HG03432 (cell line): ENCODE results near the gene CCDC83.
"Not testable (repeated sequence)": the region's sequence is repeated elsewhere in the genome, so short reads cannot be mapped to it uniquely, and the experiment has no call there.

Experiments used
- ATAC-seq: cut with Tn5 transposase; IDR thresholded peaks from one replicate; pipeline ENCODE4 v1.9.1; 2021; ENCODE audit warnings: mild to moderate bottlenecking, moderate library complexity; ENCODE audit not compliant: unreplicated experiment

Gene CCDC83

DNA sequence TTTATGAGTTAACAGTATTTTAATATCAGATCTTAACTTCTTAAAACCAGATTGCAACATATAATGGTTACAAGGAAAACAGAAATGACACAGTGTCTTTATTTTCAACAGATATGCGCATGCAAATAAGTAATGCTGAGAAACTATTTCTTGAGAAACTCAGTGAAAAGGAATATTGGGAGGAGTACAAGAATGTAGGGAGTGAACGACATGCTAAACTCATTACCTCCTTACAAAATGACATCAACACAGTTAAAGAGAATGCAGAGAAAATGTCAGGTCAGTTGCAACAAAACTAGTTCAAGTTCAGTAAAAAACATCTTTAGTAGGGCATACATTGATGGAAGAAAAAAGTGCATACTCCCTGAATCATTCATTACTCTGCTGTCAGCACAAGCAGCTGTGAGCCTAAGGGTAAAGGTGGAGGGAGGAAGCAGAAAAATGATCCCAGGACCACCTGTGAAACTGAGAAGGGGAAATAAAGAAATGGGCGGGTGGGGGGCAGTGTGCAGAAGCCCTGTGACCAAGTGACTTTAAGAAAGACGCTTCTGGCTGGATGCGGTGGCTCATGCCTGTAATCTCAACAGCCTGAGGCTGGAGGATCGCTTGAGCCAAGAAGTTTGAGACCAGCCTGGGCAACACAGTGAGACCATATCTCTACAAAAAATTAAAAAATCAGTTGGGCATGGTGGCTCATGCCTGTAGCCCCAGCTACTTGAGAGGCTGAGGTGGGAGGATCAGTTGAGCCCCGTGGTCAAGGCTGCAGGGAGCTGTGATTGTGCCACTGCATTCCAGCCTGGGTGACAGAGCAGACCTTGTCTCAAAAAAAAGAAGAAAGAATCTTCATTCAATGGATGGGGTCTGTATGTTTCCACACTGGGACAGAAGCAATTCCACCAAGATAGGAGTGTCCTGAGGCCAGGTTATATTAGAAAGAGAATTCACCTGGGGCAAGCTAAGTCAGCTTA, 31.2 kb downstream of the CCDC83 start:
- no peak for ATAC-seq

DNA sequence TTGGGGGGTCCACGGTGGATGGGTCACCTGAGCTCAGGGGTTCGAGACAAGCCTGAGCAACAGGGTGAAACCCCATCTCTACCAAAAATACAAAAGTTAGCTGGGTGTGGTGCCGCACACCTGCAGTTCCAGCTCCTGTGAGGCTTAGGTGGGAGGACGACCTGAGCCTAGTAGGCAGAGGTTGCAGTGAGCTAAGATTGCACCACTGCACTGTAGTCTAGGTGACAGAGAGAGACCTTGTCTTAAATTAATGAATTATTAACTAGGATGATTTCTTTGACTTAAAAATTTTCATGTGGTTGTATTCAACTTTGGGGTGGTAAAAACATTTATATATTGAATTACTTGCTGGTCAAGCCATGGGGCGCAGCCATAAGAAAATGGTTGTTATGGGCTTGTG, 33.9 kb downstream of the CCDC83 start:
- ATAC-seq = no peak

DNA sequence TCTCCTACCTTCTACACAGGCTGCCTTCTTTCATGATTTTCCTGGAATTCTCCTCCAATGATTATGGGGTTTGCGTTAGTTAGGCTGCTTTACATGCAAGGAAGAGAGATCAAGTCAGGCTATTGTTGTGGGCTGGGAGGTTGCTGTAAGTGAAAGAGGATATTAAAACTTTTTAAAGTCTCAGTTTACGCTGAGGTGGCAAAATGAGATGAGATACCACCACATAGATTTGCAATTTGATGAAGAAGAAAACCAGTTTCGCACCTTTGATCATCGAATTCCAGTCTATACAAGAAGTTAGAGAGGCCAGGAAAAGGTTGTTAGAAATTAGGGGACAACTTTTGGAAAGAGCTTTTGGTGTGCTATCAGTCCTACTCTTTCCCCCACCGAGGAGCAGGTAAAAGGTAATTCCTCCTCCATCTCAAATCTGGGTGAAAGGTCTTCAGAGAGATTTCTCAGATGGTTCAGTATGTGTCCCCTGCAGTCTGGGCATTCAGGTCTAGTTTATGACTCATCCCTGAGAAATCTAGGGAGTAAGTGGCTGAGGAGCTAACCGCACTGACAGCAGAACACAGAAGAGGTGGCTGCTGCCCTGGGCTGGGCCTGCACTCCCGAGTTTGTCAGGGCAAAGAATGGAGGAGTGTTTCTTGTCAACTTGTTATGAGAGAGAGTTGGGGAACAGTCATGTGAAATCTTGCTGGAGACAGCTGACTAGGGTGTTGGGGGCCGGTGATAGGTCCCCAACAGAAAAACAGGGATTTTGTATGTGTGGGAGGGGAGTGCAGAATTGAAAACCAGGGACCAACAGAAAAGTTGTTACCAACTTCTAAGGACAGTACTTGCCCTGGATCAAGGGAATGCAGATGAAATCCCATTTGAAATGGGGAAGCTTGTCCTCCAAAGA, 34.7 kb downstream of the CCDC83 start:
- ATAC-seq = no peak

DNA sequence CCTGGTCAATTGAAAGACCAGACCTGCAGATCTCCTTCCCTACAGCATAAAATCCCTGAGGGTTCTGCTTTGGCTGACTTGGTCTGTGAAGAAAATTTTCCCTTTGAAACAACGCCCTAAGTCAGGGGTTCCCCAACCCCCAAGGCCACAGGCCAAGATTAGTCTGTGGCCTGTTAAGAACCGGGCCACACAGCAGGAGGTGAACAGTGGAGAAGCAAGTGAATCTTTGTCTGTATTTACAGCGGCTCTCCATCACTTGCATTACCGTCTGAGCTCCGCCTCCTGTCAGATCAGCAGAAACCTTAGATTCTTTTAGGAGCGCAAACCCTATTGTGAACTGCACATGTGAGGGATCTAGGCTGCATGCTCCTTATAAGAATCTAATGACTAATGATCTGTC, 38.2 kb downstream of the CCDC83 start:
- ATAC-seq = no peak

DNA sequence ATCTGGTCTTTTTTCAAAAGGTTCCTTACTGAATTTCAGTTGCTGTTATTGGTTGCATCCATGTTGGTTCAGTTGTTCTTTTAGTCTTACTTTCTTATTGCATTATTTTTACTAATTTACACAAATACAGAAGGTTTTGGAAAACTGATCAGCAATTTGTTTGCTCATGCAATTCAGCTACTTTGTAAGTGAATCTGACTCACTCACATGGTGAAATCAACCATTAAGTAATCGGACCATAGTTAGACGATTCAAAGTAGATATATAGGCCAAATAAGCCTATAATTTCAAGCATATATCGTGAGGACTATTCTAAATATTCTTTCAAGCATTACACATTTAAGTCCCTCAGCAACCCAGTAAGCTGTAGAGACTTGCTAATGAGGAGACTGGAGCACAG, 41.7 kb downstream of the CCDC83 start:
- ATAC-seq = no peak

DNA sequence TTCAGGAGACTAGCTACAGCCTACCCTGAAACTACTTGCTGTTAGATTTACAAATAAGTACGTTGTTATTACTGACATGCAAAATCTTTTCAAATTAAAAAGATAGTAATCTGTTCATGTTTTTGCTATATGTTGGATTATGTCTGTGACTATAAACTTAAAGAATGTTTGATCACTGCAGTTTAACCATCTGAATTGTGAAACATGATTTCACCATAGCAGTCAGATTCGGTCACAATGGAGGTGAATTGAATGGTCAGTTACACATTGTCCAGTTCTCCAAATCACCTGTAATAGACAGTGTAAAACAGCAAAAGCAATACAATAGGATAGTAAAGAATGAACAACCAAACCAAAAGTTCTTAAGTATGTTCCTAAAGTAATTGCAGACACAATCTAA, 43.3 kb downstream of the CCDC83 start:
- no peak for ATAC-seq

DNA sequence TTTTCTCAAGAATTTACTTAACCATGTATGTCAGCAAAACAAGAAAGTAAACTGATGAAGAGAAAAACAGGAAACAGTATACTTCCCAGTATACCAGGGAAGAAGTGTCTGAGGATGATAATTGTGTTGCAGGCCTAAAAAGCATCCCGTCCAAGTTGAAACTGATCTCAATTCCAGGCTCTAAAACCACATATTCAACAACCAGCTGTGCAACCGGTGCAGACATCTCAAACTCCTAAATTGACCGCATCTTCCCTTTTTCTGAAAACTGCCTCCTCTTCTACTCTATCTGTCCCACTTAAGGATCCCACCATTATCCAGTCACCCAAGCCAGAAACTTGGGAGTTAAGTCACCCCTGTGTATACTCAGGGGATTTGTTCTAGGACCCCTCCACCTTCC, 47.2 kb downstream of the CCDC83 start:
- no peak for ATAC-seq

DNA sequence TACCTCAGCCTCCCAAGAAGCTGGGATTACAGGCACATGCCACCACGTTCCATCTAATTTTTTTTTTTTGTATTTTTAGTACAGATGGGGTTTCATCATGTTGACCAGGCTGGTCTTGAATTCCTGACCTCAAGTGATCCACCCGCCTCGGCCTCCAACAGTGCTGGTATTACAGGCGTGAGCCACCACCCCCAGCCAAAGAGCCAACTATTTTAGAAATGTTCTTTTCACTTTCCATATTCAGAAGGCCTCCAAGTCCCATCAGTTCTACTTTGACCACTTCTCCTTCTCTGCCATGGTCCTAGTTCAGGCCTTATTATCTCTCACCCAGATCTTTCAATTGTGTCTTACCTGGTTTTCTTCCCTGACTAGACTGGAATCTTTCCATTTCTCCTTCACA, 48.2 kb downstream of the CCDC83 start:
- ATAC-seq = no peak

DNA sequence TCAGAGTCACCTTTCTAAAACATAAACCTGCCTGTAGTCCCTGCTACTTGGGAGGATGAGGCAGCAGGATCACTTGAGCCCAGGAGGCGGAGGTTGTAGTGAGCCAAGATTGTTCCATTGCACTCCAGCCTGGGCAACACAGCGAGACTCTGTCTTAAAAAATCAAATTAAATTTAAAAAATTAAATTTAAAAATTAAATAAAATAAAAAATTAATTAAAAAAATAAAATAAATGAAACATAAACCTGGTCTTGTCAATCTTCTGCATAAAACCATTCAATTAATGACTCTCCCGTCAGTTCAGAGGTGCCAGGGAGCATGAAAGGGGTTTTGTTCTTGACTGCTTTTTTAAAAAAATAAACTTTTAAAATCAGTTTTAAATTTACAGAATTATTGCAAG, 48.6 kb downstream of the CCDC83 start:
- no peak for ATAC-seq

DNA sequence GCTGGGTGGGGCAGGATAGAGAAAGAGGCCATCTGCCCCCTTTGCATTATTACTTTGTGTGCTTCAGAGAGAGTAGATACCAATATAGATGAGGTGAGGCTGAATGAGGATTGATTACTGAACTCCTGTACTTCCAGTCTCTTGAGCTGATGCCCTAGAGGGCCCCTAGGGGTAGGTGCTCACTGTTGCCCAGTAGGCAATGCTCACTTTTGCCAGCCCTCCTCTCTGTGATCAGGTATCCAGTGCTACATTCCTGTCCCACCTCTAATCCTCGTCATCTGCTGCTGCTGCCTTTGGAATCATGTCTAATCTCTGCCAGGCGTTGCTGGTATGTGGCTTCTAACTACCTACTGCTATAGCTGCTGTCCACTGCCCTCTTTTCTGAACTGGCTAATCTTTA, 57.2 kb downstream of the CCDC83 start:
- no peak for ATAC-seq

DNA sequence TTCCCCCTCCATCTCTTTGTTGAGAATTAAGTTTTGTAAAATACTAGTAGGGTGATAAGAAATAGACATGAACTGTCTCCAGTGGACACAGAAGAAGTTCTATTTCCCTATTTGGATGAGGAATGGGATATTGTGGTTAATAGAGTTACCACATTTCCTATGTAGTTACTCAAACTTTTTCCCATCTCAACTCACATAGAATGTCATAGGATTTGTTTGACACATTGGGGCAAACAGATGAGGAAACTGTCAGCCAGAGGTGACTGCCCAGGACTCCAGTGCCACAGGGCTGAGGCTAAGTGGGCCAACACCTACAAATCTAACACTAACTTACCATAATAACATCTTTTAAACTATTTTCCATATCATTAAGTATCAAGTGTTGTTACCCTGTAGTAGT, 58.3 kb downstream of the CCDC83 start:
- ATAC-seq = no peak

DNA sequence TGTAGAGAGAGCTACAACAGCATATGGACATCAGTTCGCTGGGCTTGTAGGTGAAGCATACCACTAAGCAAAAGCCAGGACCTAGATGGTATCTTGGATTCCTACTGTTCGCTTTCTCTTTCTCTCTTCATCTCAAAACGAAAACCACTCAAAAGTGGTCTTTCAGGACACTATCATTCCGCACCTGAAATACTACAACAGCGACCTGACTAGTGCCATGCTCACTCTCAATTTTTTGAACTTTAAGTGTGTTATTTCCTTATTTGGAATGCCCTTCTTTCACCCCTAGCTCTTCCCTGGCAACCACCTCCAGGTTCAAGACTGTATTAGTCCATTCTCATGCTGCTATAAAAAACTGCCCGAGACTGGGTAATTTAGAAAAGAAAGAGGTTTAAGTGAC, 59.2 kb downstream of the CCDC83 start:
- no peak for ATAC-seq

DNA sequence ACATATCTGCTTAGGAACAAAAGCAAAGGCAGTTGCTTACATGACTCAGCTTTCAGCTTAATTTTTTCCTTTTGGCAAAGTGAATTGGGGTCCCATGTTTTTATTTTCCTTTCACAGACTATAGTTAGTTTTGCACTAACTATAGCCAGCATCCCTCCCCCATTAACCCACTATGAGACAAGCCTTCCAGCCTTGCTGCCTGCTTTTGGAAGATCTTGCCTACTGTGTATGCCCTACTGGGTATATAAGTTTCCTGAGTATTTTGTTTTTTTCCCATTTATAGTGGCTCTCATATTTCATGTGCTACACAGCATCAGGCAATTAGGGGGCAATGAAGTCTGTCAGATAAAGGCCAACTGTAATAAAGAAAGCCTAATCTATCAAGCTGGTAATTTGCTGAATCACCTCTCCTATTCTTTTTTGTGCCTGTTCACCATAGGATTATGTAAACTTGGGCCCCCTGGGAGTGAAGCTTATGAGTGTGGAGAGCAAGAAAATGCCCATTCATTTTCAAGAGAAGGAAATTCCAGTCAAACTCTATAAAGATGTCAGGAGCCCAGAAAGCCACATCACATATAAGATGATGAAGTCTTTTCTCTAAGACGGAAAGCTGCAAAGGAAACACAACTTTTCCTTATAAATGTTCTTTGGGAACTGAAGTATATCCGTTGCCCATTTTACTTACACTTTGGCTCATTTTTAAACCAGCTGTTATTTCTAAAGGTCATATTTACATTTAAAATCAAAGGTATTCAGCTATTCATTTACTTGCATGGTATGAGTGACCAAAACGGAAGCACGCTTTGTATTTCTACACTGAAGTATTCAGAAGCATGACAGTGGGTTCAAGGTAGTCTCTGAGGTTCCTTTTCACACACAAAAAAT, 64.0 kb downstream of the CCDC83 start:
- ATAC-seq = no peak

DNA sequence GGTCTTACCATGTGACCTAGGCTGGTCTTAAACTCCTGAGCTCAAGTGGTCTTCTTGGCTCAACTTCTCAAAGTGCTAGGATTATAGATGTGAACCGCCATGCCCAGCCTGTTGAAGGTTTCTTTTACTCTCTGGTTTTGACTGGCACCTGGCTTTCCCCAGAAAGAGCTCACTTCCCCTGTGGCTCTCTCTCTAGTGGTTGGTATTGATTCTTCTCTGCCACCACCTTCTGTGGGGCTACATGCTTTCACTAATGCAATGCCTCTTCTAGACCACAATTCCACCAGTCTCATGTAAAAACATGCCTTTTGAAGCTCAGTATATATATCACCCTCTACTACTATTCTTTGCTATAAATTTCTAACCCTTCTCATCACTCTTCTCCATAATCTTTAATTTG, 67.2 kb downstream of the CCDC83 start:
- peak; percentile 93 for ATAC-seq

DNA sequence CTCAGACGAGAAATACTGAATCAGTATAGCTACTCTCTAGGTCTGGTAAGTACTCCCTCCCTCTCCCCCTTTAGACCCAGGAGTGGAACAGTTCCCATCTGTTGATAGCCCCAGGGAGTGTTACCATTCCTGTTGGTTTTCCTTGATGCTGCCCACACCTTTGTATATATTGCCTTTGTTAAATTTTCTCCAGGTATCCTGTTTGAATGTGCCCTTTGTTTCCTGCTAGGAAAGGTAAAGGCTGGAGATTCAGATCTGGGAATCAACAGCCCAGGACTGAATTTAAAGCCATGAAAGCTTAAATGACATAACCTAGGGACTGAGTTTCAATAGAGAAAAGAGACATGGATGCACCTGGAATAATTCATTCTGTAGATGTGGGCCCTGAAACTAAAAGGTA, 68.3 kb downstream of the CCDC83 start:
- ATAC-seq = no peak

DNA sequence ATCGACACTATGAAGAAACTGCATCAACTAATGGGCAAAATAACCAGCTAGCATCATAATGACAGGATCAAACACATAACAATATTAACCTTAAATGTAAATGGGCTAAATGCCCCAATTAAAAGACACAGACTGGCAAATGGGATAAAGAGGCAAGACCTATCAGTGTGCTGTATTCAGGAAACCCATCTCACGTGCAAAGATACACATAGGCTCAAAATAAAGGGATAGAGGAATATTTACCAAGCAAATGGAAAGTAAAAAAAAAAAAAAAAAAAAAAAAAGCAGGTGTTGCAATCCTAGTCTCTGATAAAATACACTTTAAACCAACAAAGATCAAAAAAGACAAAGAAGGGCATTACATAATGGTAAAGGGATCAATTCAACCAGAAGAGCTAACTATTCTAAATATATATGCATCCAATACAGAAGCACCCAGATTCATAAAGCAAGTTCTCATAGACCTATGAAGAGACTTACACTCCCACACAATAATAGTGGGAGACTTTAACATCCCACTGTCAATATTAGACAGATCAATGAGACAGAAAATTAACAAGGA, 71.6 kb downstream of the CCDC83 start:
- ATAC-seq = not testable (repeated sequence)

DNA sequence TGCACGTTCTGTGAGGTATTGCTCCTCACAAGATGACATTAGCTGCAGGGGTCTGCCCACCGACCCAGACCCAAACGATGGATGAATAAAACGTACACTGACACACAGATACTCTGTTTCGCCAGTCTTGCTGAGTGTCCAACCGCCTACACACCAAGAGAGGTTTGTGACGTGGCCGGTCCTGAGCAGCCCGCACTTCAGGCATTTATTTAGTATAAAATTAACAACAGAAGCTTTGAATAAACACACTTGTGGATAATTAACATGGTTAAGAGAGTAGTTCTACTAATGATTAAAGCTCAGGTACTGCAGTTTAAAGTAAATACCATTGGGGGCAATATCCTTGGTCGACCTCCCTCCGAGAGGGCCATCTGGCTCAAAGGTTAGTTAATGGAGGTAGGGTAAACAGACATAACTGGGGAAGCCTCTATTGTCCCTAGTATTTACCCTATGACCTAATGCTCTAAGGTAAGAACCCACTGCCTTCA, 75.7 kb downstream of the CCDC83 start:
- no peak for ATAC-seq

DNA sequence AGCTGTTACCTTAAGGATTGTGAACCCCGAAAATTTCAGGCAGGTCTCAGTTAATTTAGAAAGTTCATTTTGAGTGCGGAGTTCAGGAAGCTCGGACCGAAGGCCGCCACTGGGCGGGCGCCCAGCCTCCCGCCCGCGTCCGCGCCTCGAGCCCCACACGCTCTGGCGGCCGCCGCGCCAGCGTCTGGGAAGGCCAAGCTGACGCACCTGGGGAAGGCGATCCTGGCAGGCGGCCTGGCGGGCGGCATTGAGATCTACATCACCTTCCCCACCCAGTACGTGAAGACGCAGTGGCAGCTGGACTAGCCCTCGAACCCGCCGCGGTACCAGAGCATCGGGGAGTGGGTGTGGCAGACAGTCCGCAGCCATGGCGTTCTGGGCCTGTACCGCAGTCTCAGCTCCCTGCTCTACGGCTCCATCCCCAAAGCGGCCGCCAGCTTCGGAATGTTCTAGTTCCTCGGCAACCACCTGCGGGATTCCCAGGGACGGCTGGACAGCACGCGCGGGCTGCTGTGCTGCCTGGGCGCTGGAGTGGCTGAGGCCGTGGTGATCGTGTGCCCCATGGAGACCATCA, 79.5 kb downstream of the CCDC83 start:
- no peak for ATAC-seq

DNA sequence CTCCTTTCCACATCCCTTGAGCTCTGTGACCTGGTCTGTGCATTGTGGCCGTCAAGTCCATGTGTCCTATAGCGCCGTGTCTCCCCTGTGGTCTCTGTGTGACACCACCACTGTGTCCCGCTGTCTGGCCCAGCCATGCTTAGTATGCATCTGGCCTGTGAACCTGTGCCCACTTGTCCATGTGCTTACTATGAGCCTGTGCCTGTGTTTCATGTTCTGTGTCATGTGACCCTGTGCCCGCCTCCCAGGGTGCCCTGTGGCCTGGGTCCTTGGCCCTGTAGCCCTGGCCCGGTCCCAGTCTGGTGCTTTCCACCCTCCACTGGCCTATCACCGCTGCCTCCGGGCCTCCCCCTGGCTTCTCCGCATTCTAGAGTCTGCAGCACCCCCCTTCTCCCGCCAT, 80.6 kb downstream of the CCDC83 start:
- ATAC-seq = no peak

DNA sequence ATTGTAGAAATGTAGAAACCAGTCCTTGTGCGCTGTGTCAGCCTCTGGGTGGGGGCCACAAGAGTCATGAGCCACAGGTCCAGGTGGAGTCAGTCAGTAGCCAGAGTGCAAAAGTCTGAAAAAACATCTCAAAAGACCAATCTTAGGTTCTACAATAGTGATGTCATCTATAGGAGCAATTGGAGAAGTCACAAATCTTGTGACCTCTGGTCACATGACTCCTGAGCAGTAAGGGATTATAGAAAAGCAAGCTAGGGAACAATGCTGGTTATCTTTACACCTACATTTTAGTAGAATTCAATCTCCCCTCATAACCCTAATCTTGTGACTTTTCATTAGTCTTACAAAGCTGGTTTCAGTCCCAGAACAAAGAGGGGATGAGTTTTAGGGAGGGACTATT, 82.7 kb downstream of the CCDC83 start:
- no peak for ATAC-seq
